ENCODE data around the gene HEATR1. TPM values are rescaled to one million over a fixed set of nuclear protein-coding genes. Genes with fewer than 3 reads are reported as not detected.

The HEATR1 gene
- total RNA-seq, 1 donor from 2014 or later: 34.0 TPM

- no peak for DNase-seq
Observed at GRCh38 chr1:236536540-236536939, 67.8 kb downstream of the HEATR1 start.

GRCh38 chr1:236535662-236536161 lies 68.6 kb downstream of the HEATR1 start:
- DNase-seq: peak; percentile 7

- no peak for DNase-seq
Observed at GRCh38 chr1:236535190-236535589, 69.1 kb downstream of the HEATR1 start.

GRCh38 chr1:236534151-236534651 lies 70.1 kb downstream of the HEATR1 start:
- DNase-seq: no peak

- DNase-seq: no peak
Observed at GRCh38 chr1:236532850-236533249, 71.5 kb downstream of the HEATR1 start.

- no peak for DNase-seq
Observed at GRCh38 chr1:236530959-236531358, 73.4 kb downstream of the HEATR1 start.

GRCh38 chr1:236530286-236530685 lies 74.0 kb downstream of the HEATR1 start:
- no peak for DNase-seq

GRCh38 chr1:236526079-236526478 lies 78.2 kb downstream of the HEATR1 start:
- DNase-seq: no peak

GRCh38 chr1:236524895-236525184 lies 79.5 kb downstream of the HEATR1 start:
- no peak for DNase-seq

- peak; percentile 84 for DNase-seq
Observed at GRCh38 chr1:236524142-236524894, 80.0 kb downstream of the HEATR1 start.

GRCh38 chr1:236523704-236524141 lies 80.6 kb downstream of the HEATR1 start, which contains the start of gene LGALS8:
Gene LGALS8, plus strand, starts transcription at chr1:236523982. Its CDS starts 2,089 bp downstream, at chr1:236526071.
- DNase-seq: peak; percentile 92

GRCh38 chr1:236522937-236523703 lies 81.2 kb downstream of the HEATR1 start:
- DNase-seq: no peak

- DNase-seq: peak; percentile 8
Observed at GRCh38 chr1:236520445-236521005, 83.8 kb downstream of the HEATR1 start.

- DNase-seq: no peak
Observed at GRCh38 chr1:236518322-236518721, 86.0 kb downstream of the HEATR1 start.

- peak; percentile 62 for DNase-seq
Observed at GRCh38 chr1:236516929-236517704, 87.2 kb downstream of the HEATR1 start.

GRCh38 chr1:236515443-236515958 lies 88.8 kb downstream of the HEATR1 start:
- peak; percentile 64 for DNase-seq

GRCh38 chr1:236514703-236515442 lies 89.4 kb downstream of the HEATR1 start:
- peak; percentile 27 for DNase-seq

- DNase-seq: no peak
Observed at GRCh38 chr1:236511735-236512418, 92.4 kb downstream of the HEATR1 start.

- no peak for DNase-seq
Observed at GRCh38 chr1:236509647-236510401, 94.5 kb downstream of the HEATR1 start.

- DNase-seq: no peak
Observed at GRCh38 chr1:236509203-236509602, 95.1 kb downstream of the HEATR1 start.
